Retinal pigment epithelial cell (primary cell): ENCODE data around the gene CCDC6.

Experiments used
- DNase-seq: peaks from one replicate; pipeline ENCODE4 v3.0.0-alpha.2; 2010; ENCODE audit warnings: low read depth
- H3K4me3 ChIP-seq: 2 replicates; pipeline ENCODE4 v1.5.1; 2011; ENCODE audit warnings: mild to moderate bottlenecking, low read length, control low read depth, moderate library complexity
- TF ChIP-seq, protein P1 (sequence below): conservative IDR thresholded peaks from 2 replicates; pipeline ENCODE4 v1.5.1; 2011; ENCODE audit warnings: low read depth, low read length, control low read depth, inconsistent platforms

Gene CCDC6

DNA sequence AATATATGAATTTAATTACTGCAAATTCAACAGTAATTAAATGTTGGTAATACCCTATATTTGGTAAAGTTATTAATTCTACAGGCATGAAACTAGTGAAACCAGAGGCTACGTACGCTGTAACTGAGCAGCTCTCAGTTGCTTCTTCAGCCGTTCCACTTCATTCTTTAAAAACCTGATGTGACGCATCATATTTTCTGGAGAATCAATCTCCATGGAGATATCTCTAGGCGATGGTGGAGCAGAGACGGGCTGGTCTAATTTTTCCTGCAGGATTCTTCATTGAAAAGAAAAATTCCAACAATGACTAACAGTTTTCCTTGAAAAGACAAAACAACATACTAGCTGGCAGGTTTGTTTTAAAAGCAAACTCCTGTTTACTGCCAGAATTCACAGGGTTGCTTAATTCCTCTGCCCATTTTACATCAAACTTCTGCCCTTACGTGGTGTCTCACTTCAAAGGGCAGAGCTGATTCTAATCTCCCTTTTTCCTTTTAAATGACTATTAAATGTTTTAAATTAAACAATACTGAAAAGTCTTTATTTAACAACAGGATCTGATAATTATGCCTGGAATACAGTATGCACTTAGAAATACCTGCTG is 93.7 kb downstream of the CCDC6 start:
- TF ChIP-seq, protein P1, sequence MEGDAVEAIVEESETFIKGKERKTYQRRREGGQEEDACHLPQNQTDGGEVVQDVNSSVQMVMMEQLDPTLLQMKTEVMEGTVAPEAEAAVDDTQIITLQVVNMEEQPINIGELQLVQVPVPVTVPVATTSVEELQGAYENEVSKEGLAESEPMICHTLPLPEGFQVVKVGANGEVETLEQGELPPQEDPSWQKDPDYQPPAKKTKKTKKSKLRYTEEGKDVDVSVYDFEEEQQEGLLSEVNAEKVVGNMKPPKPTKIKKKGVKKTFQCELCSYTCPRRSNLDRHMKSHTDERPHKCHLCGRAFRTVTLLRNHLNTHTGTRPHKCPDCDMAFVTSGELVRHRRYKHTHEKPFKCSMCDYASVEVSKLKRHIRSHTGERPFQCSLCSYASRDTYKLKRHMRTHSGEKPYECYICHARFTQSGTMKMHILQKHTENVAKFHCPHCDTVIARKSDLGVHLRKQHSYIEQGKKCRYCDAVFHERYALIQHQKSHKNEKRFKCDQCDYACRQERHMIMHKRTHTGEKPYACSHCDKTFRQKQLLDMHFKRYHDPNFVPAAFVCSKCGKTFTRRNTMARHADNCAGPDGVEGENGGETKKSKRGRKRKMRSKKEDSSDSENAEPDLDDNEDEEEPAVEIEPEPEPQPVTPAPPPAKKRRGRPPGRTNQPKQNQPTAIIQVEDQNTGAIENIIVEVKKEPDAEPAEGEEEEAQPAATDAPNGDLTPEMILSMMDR: no peak
- DNase-seq: no peak
- no peak overlapping the region for H3K4me3 ChIP-seq

DNA sequence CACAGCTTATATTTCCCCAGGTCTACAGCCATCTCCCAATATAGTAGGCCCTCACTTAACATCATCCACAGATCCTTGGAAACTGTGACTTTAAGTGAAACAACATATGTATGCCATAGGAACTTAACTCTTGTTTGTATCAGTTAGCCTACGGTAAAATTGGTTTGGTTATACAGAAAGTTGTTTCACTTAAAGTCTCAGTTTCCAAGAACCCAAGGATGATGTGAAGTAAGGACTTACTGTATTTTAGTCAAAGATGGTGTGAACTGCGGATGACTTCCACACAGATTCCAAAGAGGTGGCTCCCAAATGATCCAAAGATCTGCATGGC is 96.7 kb downstream of the CCDC6 start:
- DNase-seq: no peak
- TF ChIP-seq, protein P1: no peak
- no peak overlapping the region for H3K4me3 ChIP-seq

DNA sequence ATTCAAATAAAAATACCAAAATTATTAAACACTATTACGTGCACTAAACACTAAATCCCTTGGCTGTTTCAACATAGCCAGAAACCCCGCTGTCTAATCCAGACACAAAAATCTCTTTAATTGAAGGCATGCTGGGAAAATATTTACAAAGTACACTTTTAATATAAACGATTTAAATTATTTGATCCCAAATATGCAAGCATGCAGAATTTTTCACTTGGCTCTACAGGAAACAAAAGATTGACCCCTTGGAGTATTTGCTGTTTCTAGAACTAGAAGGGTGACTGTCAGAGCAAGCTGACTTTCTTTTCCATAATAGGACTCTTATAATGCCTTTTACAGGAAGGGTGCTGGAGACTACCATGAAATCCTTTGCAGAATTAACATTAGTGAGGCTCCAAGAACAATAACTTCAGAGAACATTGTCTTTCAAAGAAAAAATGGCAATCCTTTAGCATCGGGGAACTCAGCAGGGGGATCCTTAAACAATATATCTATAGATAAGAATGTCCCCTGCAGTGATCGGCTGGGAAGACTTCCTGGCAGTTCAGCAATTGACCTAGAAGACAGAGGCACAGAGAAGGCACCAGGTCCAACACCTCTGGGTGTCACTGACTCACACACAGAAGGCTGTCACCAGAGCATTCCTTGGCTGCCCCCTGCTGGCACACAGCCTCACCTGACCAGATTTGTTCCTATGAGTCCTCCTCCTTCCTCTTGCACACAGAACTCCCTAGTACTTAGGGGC is 97.3 kb downstream of the CCDC6 start:
- DNase-seq: peak; percentile 13
- TF ChIP-seq, protein P1: peak; percentile 91
- H3K4me3 ChIP-seq: no peak overlapping the region

DNA sequence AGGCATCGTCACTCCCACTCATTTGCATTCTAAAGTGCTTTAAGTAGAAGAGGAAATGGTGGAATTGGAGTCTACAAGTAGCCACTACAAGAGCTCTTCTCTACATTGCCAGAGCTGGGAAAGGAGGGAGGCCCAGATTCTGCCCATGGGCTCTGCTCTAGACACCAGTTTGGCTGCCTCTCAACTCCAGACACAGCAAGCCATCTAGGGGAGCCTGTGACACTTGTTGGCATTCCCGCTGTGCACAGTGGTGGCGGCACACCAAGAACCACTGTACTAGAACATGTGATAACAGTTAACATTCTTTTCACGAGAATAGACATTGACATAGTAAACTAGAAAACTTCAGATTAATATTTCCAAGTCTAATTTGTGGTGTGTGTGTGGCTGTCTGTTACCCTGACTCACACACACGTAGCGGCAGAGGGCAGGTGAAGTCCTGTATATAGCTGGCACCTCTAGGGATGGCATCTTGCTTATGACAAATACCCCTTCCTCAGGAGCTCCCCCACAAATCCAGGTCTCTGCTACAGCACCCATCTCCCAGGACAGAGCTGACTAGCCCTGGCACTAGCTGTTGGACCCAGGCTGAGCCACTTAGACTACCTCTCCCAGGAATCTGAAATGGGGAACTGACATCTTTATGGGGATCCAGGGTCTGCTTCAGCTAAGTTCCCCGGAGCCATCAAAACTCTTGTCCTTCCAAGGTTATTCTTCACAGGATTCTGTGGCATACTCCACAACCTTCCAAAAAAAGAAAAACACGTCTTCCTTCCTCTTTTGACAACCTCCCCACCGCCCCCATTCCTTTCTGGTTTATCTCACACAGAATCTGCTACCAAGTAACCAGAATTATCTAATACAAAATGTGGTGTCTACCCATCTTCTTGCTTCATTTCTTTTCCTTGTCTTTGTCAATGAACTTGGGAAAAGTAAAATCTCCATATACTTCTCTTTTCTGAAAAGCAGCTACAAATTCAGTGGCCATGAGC is 98.4 kb downstream of the CCDC6 start:
- TF ChIP-seq, protein P1: no peak
- no peak for DNase-seq
- H3K4me3 ChIP-seq: no peak overlapping the region

DNA sequence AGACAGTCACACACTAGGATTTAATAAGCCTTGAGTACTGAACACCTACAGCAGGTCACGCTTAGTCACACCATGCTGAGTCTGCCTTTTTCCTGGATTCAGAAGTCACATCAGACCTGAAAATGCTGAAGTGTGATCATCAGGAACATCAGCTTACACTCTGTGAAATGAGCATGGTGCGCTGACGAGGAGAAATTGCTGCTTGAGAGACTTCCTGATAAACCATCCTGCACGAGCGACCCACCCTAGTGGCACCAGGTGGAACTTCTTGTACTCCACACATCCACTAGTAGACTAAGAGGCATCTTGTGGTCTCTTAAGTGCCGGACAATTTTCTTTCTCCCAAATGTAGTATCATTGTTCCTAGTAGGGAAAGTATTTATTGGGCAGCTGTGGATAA is 101.3 kb downstream of the CCDC6 start:
- H3K4me3 ChIP-seq: no peak overlapping the region
- DNase-seq: no peak
- TF ChIP-seq, protein P1: peak; percentile 66

DNA sequence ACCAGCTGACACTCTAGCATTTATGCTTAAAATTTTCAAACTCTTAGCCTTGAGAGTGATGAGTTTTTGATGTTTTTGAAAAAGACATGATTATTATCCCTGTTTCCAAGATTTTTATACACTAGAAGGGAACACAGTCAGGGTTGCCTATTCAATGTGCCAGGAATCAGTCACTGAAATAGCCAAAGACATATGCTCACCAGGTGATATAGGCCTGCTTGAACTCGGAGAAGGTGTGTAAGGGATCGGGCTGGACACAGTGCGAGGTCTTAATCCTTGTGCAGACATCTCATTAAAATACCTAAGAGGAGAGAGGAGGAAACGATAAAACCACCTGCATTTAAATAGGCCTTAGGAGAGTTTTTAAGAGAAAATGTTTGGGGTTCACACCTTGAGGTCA is 102.1 kb downstream of the CCDC6 start:
- H3K4me3 ChIP-seq: no peak overlapping the region
- no peak for DNase-seq
- TF ChIP-seq, protein P1: no peak
